GM06990 (cell line): Measurements from ENCODE around the gene ILDR2.

ENCODE experiments used
- DNase-seq: peaks from one replicate; pipeline ENCODE4 v3.0.0-alpha.2; 2011; ENCODE audit not compliant: insufficient read length; ENCODE audit errors: extremely low read depth
- H3K27me3 ChIP-seq: replicated peaks from 2 replicates; pipeline ENCODE4 v1.6.0; 2011; ENCODE audit warnings: low read length; ENCODE audit not compliant: control insufficient read depth, insufficient read depth
- H3K36me3 ChIP-seq: 2 replicates; pipeline ENCODE4 v1.5.1; 2011; ENCODE audit warnings: low read length; ENCODE audit not compliant: control insufficient read depth, insufficient read depth
- H3K4me3 ChIP-seq: replicated peaks from 2 replicates; pipeline ENCODE4 v1.5.1; 2011; ENCODE audit warnings: low read depth, mild to moderate bottlenecking, control low read depth, low read length
- TF ChIP-seq, protein P1 (sequence below): IDR thresholded peaks from 2 replicates; pipeline ENCODE4 v1.5.1; 2011; ENCODE audit warnings: low read length, control low read depth, mild to moderate bottlenecking, inconsistent platforms; ENCODE audit not compliant: insufficient read depth, poor library complexity, severe bottlenecking

ILDR2 gene, protein sequence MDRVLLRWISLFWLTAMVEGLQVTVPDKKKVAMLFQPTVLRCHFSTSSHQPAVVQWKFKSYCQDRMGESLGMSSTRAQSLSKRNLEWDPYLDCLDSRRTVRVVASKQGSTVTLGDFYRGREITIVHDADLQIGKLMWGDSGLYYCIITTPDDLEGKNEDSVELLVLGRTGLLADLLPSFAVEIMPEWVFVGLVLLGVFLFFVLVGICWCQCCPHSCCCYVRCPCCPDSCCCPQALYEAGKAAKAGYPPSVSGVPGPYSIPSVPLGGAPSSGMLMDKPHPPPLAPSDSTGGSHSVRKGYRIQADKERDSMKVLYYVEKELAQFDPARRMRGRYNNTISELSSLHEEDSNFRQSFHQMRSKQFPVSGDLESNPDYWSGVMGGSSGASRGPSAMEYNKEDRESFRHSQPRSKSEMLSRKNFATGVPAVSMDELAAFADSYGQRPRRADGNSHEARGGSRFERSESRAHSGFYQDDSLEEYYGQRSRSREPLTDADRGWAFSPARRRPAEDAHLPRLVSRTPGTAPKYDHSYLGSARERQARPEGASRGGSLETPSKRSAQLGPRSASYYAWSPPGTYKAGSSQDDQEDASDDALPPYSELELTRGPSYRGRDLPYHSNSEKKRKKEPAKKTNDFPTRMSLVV

GRCh38 chr1:166975361-166976129 lies at the start of gene ILDR2:
ILDR2 (minus strand) TSS chr1:166975540; CDS start chr1:166975268, 272 bp downstream.
- Histone ChIP-seq H3K36me3 (no peaks in the 10 kb centered on the region), H3K4me3 (peak within 1 kb of the TSS; percentile 65), H3K27me3 (no peaks in the 10 kb centered on the region; the same call in none of the 2 replicates)
- TF ChIP-seq, protein P1, sequence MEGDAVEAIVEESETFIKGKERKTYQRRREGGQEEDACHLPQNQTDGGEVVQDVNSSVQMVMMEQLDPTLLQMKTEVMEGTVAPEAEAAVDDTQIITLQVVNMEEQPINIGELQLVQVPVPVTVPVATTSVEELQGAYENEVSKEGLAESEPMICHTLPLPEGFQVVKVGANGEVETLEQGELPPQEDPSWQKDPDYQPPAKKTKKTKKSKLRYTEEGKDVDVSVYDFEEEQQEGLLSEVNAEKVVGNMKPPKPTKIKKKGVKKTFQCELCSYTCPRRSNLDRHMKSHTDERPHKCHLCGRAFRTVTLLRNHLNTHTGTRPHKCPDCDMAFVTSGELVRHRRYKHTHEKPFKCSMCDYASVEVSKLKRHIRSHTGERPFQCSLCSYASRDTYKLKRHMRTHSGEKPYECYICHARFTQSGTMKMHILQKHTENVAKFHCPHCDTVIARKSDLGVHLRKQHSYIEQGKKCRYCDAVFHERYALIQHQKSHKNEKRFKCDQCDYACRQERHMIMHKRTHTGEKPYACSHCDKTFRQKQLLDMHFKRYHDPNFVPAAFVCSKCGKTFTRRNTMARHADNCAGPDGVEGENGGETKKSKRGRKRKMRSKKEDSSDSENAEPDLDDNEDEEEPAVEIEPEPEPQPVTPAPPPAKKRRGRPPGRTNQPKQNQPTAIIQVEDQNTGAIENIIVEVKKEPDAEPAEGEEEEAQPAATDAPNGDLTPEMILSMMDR, result no peak
- DNase-seq, result peak; percentile 55

DNA sequence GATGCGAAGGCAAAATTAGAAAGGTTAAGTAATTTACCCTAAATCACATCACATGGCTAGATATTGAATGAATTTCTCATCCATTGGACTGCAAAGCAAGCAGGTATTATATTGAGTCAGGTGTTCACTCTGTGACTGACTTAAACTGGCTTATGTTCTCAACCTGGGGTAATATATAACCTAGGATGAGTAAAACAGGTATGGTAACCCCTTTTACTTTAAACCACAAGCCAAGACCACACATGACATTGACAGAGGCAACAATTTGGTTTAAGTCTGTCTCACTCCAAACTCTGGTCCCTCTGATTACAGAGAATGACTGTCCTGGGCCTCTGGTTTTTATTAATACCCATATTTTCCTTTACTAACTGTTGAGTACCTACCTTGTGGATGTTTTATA lies 47.0 kb upstream of the ILDR2 start:
- H3K36me3 ChIP-seq, result no peaks in the 10 kb centered on the region
- no peak for DNase-seq
- H3K4me3 ChIP-seq, result no peak overlapping the region
- TF ChIP-seq, protein P1, result no peak
- H3K27me3 ChIP-seq, result no peaks in the 10 kb centered on the region

DNA sequence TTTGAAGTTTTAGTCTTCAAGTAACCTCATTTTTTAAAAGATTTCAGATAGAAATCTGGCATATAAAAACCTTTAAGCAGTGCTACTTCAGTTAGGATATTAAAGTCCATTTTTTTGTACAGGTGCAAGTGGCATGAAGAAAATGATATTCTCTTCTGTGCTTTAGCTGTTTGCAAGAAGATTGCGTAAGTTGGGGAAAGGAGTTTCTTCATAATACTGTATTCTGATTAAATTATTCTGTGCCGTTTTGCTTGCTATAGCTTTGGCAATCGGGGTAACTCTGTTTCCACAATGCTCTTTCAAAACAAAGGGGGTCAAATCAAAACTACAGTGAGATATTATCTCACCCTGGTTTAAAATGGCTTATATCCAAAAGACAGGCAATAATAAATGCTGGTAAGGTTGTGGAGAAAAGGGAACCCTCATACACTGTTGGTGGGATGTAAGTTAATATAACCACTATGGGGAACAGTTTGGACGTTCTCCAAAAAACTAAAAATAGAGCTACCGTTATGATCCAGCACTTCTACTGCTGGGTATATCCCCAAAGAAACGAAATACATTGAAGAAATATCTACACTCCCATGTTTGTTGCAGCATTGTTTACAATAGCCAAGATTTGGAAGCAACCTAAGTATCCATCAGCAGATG lies 40.9 kb upstream of the ILDR2 start:
- TF ChIP-seq, protein P1, result no peak
- no peak for DNase-seq
- no peaks in the 10 kb centered on the region for H3K27me3 ChIP-seq

GRCh38 chr1:167013108-167013929 lies 38.0 kb upstream of the ILDR2 start:
- Histone ChIP-seq H3K36me3 (no peaks in the 10 kb centered on the region), H3K4me3 (no peak overlapping the region), H3K27me3 (no peaks in the 10 kb centered on the region)
- no peak for DNase-seq
- TF ChIP-seq, protein P1, result no peak

More for the DNA sequence above, 40.9 kb upstream of the ILDR2 start:
- Histone ChIP-seq H3K36me3 (no peaks in the 10 kb centered on the region), H3K4me3 (no peak overlapping the region)

GRCh38 chr1:167012570-167012969 lies 37.2 kb upstream of the ILDR2 start:
- H3K4me3 ChIP-seq, result no peak overlapping the region
- TF ChIP-seq, protein P1, result no peak
- H3K36me3 ChIP-seq, result no peaks in the 10 kb centered on the region
- H3K27me3 ChIP-seq, result no peaks in the 10 kb centered on the region
- no peak for DNase-seq
